ENCODE data around the gene MIAT. TPM values are rescaled to one million over a fixed set of nuclear protein-coding genes. Genes with fewer than 3 reads are reported as not detected.
"Not testable (repeated sequence)": the region's sequence is repeated elsewhere in the genome, so short reads cannot be mapped to it uniquely, and the experiment has no call there.

The MIAT gene
- total RNA-seq, 3 donors from 2014 or later = 3.4 to 11.4 (median 9.8) TPM

DNA sequence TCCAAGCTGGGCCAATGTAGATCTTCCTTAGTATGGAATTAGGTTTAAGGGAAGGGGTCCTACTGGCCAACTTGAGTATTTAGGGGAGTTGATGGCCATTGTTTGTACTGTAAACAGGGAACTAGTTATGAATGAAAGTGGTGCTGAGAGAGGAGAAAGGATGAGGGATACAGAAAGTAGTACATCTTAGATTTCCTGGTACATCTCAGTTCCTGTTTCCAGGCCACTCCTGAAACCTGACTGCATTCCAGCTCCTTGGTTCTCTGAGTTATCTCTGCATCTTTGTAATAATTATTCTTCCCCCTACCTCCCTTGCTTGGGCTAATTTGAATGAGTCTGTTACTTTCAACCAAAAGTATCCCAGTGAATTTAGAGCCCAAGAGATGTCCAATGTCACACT lies 30.1 kb downstream of the MIAT start:
- peaks cover 40% of the 10 kb centered on the region for H3K36me3 Mint-ChIP-seq (ENCODE audit: insufficient read depth)

GRCh38 chr22:26689513-26690301 lies 32.3 kb downstream of the MIAT start:
- Mint-ChIP-seq H3K4me3 (no peak overlapping the region), H3K4me1 (ENCODE audit: low read depth) (peaks cover 59% of the 10 kb centered on the region), H3K9me3 (peaks cover 3% of the 10 kb centered on the region), H3K36me3 (ENCODE audit: insufficient read depth) (peaks cover 39% of the 10 kb centered on the region), H3K27me3 (ENCODE audit: low read depth) (no peaks in the 10 kb centered on the region)
- DNase-seq = no peak
- no peak for ATAC-seq

More for the DNA sequence above, 30.1 kb downstream of the MIAT start:
- H3K27me3 Mint-ChIP-seq (ENCODE audit: low read depth) = no peaks in the 10 kb centered on the region
- DNase-seq = no peak
- peaks cover 60% of the 10 kb centered on the region for H3K4me1 Mint-ChIP-seq (ENCODE audit: low read depth)
- H3K4me3 Mint-ChIP-seq = no peak overlapping the region
- H3K9me3 Mint-ChIP-seq = no peaks in the 10 kb centered on the region
- ATAC-seq = no peak

GRCh38 chr22:26690654-26691376 lies 33.4 kb downstream of the MIAT start:
- Mint-ChIP-seq H3K4me3 (peak overlapping the region; percentile 22), H3K27me3 (ENCODE audit: low read depth) (no peaks in the 10 kb centered on the region), H3K9me3 (peaks cover 3% of the 10 kb centered on the region), H3K36me3 (ENCODE audit: insufficient read depth) (peaks cover 50% of the 10 kb centered on the region), H3K4me1 (ENCODE audit: low read depth) (peaks cover 56% of the 10 kb centered on the region)
- ATAC-seq = no peak
- no peak for DNase-seq

DNA sequence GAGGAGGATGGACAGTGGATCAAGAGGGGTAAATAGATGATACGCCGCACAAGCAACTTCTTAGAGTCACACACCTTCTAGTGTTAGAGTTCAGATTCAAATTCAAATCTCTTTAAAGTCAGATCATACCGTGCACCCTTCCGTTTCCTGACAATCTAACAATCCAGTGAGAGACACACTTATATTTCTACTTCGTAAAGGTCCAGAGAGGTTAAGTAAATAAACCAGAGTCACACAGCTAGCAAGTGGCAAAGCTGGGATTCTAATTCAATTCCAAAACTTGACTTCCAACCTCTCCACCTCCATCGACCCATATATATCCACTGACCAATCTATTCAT lies 34.0 kb downstream of the MIAT start:
- no peak for ATAC-seq
- Mint-ChIP-seq H3K9me3 (peaks cover 3% of the 10 kb centered on the region), H3K4me1 (ENCODE audit: low read depth) (peaks cover 52% of the 10 kb centered on the region), H3K27me3 (ENCODE audit: low read depth) (no peaks in the 10 kb centered on the region), H3K36me3 (ENCODE audit: insufficient read depth) (peaks cover 48% of the 10 kb centered on the region), H3K4me3 (peak overlapping the region; percentile 22)
- DNase-seq = no peak

GRCh38 chr22:26692215-26692614 lies 34.8 kb downstream of the MIAT start:
- DNase-seq (no peak), ATAC-seq (no peak)
- peaks cover 3% of the 10 kb centered on the region for H3K9me3 Mint-ChIP-seq
- H3K27me3 Mint-ChIP-seq (ENCODE audit: low read depth) = no peaks in the 10 kb centered on the region
- H3K4me1 Mint-ChIP-seq (ENCODE audit: low read depth) = peaks cover 46% of the 10 kb centered on the region
- H3K36me3 Mint-ChIP-seq (ENCODE audit: insufficient read depth) = peaks cover 47% of the 10 kb centered on the region
- H3K4me3 Mint-ChIP-seq = no peak overlapping the region

DNA sequence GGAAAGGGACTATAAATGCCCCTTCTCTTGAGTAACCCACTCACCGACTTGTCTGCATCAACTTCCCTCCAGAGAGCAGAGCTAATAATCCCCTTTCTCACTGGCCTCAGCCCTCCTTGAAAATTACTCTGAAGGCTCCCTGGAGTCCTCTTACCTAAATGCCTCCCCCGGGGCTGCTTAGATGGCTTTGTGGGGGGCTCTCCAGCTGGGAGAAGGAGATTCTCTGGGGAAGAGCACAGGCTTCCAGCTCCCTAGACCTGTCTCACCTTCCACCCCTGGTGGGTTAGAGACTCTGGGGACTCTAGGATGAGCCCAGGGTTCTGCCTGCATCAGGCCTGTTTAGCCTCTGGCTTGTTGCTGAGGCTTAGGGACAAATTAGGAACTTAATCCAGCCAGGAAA lies 39.8 kb downstream of the MIAT start:
- Mint-ChIP-seq H3K27me3 (ENCODE audit: low read depth) (no peaks in the 10 kb centered on the region), H3K36me3 (ENCODE audit: insufficient read depth) (peaks cover 57% of the 10 kb centered on the region), H3K9me3 (peaks cover 6% of the 10 kb centered on the region), H3K4me3 (no peak overlapping the region), H3K4me1 (ENCODE audit: low read depth) (peaks cover 16% of the 10 kb centered on the region)
- DNase-seq = no peak
- ATAC-seq = no peak

GRCh38 chr22:26700462-26700861 lies 43.1 kb downstream of the MIAT start:
- Mint-ChIP-seq H3K27me3 (ENCODE audit: low read depth) (no peaks in the 10 kb centered on the region), H3K9me3 (peaks cover 4% of the 10 kb centered on the region), H3K4me1 (ENCODE audit: low read depth) (peaks cover 16% of the 10 kb centered on the region), H3K36me3 (ENCODE audit: insufficient read depth) (peaks cover 44% of the 10 kb centered on the region), H3K4me3 (no peak overlapping the region)
- no peak for DNase-seq
- no peak for ATAC-seq

DNA sequence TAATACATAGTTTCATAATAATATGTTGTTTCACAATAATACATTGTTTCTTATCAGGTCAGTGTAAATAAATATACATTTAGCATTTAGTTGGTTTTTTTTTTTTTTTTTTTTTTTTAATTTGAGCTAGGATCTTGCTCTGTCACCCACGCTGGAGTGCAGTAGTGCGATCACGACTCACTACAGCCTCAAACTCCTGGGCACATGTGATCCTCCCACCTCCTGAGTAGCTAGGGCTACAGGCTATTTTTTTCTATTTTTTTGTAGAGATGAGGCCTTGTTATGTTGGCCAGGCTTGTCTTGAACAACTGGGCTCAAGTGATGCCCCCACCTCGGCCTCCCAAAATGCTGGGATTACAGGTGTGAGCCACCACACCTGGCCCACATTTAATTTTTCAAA lies 43.5 kb downstream of the MIAT start:
- H3K27me3 Mint-ChIP-seq (ENCODE audit: low read depth) = no peaks in the 10 kb centered on the region
- peaks cover 20% of the 10 kb centered on the region for H3K4me1 Mint-ChIP-seq (ENCODE audit: low read depth)
- ATAC-seq (no peak), DNase-seq (no peak)
- no peak overlapping the region for H3K4me3 Mint-ChIP-seq
- peaks cover 43% of the 10 kb centered on the region for H3K36me3 Mint-ChIP-seq (ENCODE audit: insufficient read depth)
- H3K9me3 Mint-ChIP-seq = peaks cover 4% of the 10 kb centered on the region

- ATAC-seq (no peak), DNase-seq (no peak)
- peaks cover 43% of the 10 kb centered on the region for H3K36me3 Mint-ChIP-seq (ENCODE audit: insufficient read depth)
- peaks cover 4% of the 10 kb centered on the region for H3K9me3 Mint-ChIP-seq
- peaks cover 21% of the 10 kb centered on the region for H3K4me1 Mint-ChIP-seq (ENCODE audit: low read depth)
- H3K27me3 Mint-ChIP-seq (ENCODE audit: low read depth) = no peaks in the 10 kb centered on the region
- no peak overlapping the region for H3K4me3 Mint-ChIP-seq
These were observed 43.9 kb downstream of the MIAT start for GRCh38 chr22:26701323-26701722.

DNA sequence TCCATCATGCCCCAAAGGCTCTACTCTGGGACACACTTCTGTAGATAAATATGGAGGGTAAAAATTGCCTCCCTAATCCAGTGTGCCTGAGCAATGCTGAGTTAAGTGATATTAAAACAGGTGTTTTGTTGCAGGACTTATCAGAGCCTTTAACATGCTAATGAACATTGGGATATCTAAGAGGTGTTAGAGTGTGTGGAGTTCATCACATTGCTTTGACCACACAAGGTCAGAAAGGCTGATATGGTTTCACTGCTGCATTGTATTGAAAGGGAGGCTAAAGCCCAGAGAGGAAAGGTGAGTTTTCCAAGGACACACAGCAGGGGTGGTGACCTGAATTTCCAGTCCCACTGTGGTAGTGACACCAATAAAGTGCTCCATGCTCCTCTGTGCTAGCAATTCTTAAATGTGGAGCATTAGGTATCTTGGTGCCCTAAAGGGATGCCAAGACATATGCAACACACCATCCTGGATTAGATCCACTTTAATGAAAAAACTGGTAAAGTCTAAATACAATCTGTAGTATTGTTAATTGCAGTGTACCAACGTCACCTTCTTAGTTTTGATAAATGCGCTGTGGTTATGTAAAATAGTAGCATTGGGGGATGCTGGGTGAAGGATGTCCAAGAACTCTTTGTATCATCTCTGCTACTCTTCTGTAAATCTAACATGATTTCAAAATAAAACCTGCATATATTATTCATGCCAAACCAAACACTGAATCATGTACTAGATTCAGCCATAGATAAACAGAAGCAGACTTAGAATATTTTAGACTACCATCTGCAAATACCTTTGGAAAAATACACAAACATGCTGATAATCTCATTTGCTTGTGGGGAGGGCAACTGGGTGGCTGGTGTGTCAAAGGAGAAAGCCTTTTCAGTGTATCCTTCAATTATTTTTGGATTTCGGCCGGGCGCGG lies 45.8 kb downstream of the MIAT start:
- ATAC-seq (no peak), DNase-seq (no peak)
- H3K36me3 Mint-ChIP-seq (ENCODE audit: insufficient read depth) = peaks cover 51% of the 10 kb centered on the region
- peaks cover 9% of the 10 kb centered on the region for H3K9me3 Mint-ChIP-seq
- no peak overlapping the region for H3K4me3 Mint-ChIP-seq
- H3K27me3 Mint-ChIP-seq (ENCODE audit: low read depth) = no peaks in the 10 kb centered on the region
- peaks cover 22% of the 10 kb centered on the region for H3K4me1 Mint-ChIP-seq (ENCODE audit: low read depth)

- Mint-ChIP-seq H3K36me3 (ENCODE audit: insufficient read depth) (peaks cover 37% of the 10 kb centered on the region), H3K4me1 (ENCODE audit: low read depth) (peaks cover 23% of the 10 kb centered on the region)
- H3K27me3 Mint-ChIP-seq (ENCODE audit: low read depth) = not testable (repeated sequence)
These were observed 48.0 kb downstream of the MIAT start for GRCh38 chr22:26705379-26705778.

GRCh38 chr22:26707090-26707489 lies 49.7 kb downstream of the MIAT start:
- Mint-ChIP-seq H3K4me1 (ENCODE audit: low read depth) (peaks cover 38% of the 10 kb centered on the region), H3K36me3 (ENCODE audit: insufficient read depth) (peaks cover 45% of the 10 kb centered on the region), H3K27me3 (ENCODE audit: low read depth) (no peaks in the 10 kb centered on the region), H3K4me3 (no peak overlapping the region), H3K9me3 (peaks cover 5% of the 10 kb centered on the region)
- DNase-seq (no peak), ATAC-seq (no peak)

More at GRCh38 chr22:26705379-26705778, 48.0 kb downstream of the MIAT start:
- not testable (repeated sequence) for H3K9me3 Mint-ChIP-seq, ATAC-seq, H3K4me3 Mint-ChIP-seq, DNase-seq

- Mint-ChIP-seq H3K4me3 (no peak overlapping the region), H3K4me1 (ENCODE audit: low read depth) (peaks cover 38% of the 10 kb centered on the region), H3K36me3 (ENCODE audit: insufficient read depth) (peaks cover 45% of the 10 kb centered on the region), H3K27me3 (ENCODE audit: low read depth) (no peaks in the 10 kb centered on the region), H3K9me3 (peaks cover 5% of the 10 kb centered on the region)
- no peak for ATAC-seq
- DNase-seq = no peak
These were observed 50.2 kb downstream of the MIAT start for GRCh38 chr22:26707581-26707980.
